Small intestine (tissue), 7 donors: ENCODE results near the gene SERINC2. TPM values are rescaled to one million over a fixed set of nuclear protein-coding genes. Genes with fewer than 3 reads are reported as not detected.

Experiments
- DNase-seq, 2 donors: peaks; one replicate each; pipeline versions ENCODE4 v3.0.0 to v3.0.0-alpha.2; 2013
- FAIRE-seq: peaks from 2 replicates; lab custom pipeline; 2012; peaks lifted over from hg19 to GRCh38; lab: Jason Lieb, UNC
- H3K27ac ChIP-seq, 3 donors: one replicate each; pipeline ENCODE4 v1.5.1; 2013; ENCODE audit warnings: low read length in 2 of 3, mild to moderate bottlenecking in 2 of 3, control low read depth in 1 of 3, inconsistent platforms in 1 of 3, low read depth in 1 of 3, moderate library complexity in 1 of 3
- H3K27me3 ChIP-seq, 3 donors: one replicate each; pipeline ENCODE4 v1.6.1; 2013; ENCODE audit warnings: low read length in 3 of 3, inconsistent platforms in 1 of 3; ENCODE audit not compliant: control insufficient read depth in 3 of 3, insufficient read depth in 3 of 3
- H3K36me3 ChIP-seq, 3 donors: one replicate each; pipeline ENCODE4 v1.6.1; 2013; ENCODE audit warnings: low read length in 3 of 3, inconsistent platforms in 1 of 3, low read depth in 1 of 3, mild to moderate bottlenecking in 1 of 3, moderate library complexity in 1 of 3; ENCODE audit not compliant: control insufficient read depth in 3 of 3, insufficient read depth in 2 of 3
- H3K4me1 ChIP-seq, 3 donors: one replicate each; pipeline ENCODE4 v1.6.1; 2013; ENCODE audit warnings: low read length in 2 of 3, inconsistent platforms in 1 of 3, low read depth in 1 of 3, mild to moderate bottlenecking in 1 of 3, moderate library complexity in 1 of 3; ENCODE audit not compliant: control insufficient read depth in 3 of 3, insufficient read depth in 2 of 3
- H3K4me3 ChIP-seq, 3 donors: one replicate each; pipeline ENCODE4 v1.5.1; 2013; ENCODE audit warnings: low read length in 3 of 3, control low read depth in 1 of 3, inconsistent platforms in 1 of 3, low read depth in 1 of 3, mild to moderate bottlenecking in 1 of 3, moderate library complexity in 1 of 3
- H3K9me3 ChIP-seq, 2 donors: one replicate each; pipeline ENCODE4 v1.6.1; 2013; ENCODE audit warnings: low read depth in 1 of 2, low read length in 1 of 2; ENCODE audit not compliant: control insufficient read depth in 2 of 2, insufficient read depth in 1 of 2
- WGBS, 3 donors: extraction: QIAGEN DNeasy Blood & Tissue Kit; methylation state at CpG; one replicate each; pipeline ENCODE4 v1.1.7; 2013; 5-methylcytosine and 5-hydroxymethylcytosine counted together
- polyA plus RNA-seq, 4 donors: library from polyadenylated mRNA; stranded (reverse) in 3 of 4; unstranded in 1 of 4; fragments of 200-250 nt in 3 of 4; fragments of 120-200 nt in 1 of 4; gene quantifications; one replicate each; pipeline versions ENCODE4 v1.2.1 to v1.2.3, GENCODE V29; 2013
- donor health status: healthy with polysubstance abuse.
- donor health status: control.
- donor health status: control.
- donor health status: Bipolar disorder and iron deficiency.
- donor health status: healthy.

Gene SERINC2
- polyA plus RNA-seq, 4 donors, result 54.7 to 179 (median 102) TPM

DNA sequence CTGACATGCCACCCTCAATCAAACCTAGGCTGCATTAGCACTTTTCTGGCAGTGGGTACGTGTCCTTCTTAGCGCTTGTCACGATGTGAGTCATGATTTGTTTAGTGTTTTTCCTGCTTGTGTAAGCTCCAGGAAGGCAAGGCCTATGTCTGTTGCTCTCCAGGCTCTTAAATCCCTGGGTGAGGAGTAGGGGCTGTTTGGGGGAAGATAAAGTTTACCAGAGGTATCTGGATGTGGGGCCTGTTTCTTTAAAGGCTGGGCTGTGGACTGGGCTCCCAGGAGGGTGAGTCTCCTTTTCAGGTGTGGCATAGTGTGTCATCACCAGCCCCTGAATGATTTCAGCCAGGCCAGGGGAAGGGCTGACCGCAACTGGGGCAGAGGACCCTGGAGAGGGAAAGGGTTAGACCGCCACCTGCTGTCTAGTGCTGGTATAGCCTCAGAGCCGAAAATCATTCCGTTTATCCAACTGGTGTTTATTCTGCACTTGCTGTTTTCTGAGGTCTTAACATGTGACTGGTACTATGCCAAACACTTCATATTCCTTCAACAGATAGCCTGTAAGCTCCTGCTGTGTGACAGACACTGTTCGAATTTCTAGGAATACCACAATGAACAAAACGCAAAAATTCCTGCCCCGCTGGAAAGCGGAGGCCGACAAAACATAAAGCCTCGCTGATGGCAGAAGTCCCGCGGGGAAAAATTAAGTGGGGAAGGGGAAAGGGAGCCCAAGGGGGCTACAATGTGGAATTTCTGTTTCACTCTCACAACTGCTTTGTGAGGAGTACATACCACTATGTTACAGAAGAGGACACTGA, 9.7 kb downstream of the SERINC2 start:
- WGBS, 3 donors, result 39 to 48% (median 42%) methylated on average over 15 of the region's 15 CpGs
- DNase-seq (peak; percentile 75 to 81), FAIRE-seq (no peak)
- Histone ChIP-seq H3K36me3 (peaks cover 0 to 48% (median 8%) of the 10 kb centered on the region in 3 donors), H3K4me1 (peaks cover 0 to 16% (median 0%) of the 10 kb centered on the region in 3 donors), H3K27me3 (no peaks in the 10 kb centered on the region), H3K9me3 (no peaks in the 10 kb centered on the region), H3K27ac (peak overlapping the region; percentile 10 to 74 (median 27)), H3K4me3 (no peak overlapping the region)

DNA sequence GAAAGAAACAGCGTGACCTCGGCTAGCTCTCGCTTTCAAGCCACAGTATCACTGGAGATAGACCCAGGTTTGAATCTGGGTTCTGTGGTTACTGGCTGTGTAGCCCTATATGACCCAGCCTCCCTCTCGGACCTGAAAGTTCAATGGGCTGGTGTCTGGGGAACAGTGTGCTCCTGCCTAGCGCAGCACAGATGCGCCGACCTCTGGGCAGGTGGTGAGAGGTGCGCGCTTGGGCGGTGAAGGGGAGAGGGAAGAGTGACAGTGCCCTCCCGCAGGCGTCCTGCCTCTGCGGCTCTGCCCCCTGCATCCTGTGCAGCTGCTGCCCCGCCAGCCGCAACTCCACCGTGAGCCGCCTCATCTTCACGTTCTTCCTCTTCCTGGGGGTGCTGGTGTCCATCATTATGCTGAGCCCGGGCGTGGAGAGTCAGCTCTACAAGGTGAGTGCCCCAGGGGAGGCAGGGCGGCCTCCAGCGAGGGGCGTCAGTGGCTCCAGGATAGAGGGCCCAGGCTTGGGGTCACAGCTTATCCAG, 10.5 kb downstream of the SERINC2 start:
- DNase-seq, result no peak
- Histone ChIP-seq H3K4me3 (no peak overlapping the region), H3K27me3 (no peaks in the 10 kb centered on the region), H3K27ac (no peak overlapping the region), H3K36me3 (peaks cover 0 to 55% (median 8%) of the 10 kb centered on the region in 3 donors), H3K4me1 (peaks cover 0 to 16% (median 0%) of the 10 kb centered on the region in 3 donors), H3K9me3 (no peaks in the 10 kb centered on the region)
- FAIRE-seq, result no peak
- 71 to 89% (median 72%) methylated on average over 22 to 23 of the region's 23 CpGs for WGBS, 3 donors

DNA sequence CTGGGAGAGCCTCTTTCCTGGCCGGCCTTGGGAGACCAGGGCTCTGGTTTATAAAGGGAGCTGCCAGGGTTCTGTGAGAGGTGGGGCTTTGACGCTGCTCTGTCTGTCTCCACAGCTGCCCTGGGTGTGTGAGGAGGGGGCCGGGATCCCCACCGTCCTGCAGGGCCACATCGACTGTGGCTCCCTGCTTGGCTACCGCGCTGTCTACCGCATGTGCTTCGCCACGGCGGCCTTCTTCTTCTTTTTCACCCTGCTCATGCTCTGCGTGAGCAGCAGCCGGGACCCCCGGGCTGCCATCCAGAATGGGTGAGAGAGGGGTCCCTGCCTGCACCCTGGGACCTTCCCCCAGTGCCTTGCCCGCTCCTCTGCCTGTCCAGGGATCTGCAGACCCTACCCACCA, 11.6 kb downstream of the SERINC2 start:
- Histone ChIP-seq H3K4me1 (peaks cover 0 to 16% (median 0%) of the 10 kb centered on the region in 3 donors), H3K27ac (no peak overlapping the region), H3K27me3 (no peaks in the 10 kb centered on the region), H3K4me3 (no peak overlapping the region), H3K9me3 (no peaks in the 10 kb centered on the region), H3K36me3 (peaks cover 0 to 61% (median 8%) of the 10 kb centered on the region in 3 donors)
- no peak for DNase-seq
- WGBS, 3 donors, result 86 to 96% (median 92%) methylated on average over 15 of the region's 15 CpGs
- no peak for FAIRE-seq

DNA sequence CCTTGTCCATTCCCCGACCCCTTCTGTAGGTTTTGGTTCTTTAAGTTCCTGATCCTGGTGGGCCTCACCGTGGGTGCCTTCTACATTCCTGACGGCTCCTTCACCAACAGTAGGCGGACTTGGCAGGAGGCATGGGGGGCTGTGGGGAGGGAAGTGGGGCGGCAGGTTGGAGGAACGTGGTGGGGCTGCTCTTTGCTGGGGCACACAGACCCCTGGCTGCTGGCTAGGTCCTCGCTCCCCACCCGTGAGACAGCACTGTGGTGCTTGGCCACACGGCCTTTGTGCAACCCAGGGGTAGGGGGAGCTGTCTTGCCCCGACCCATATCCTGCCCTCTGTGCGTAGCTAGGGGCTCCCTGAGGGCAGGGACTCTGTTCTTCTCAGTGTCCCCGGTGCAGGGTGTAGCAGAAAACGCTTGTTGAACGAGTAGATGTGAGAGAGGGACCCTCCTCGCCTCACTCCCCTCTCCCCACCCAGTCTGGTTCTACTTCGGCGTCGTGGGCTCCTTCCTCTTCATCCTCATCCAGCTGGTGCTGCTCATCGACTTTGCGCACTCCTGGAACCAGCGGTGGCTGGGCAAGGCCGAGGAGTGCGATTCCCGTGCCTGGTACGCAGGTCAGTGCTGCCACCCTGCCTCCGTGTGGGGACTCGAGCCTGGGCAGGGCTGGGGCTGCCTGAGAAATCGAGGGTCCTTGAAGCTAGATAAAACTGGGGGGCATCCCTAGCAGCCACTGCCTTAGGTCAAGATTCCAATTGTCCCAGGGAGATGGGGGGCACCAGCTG, 12.5 kb downstream of the SERINC2 start:
- FAIRE-seq (no peak), DNase-seq (no peak)
- no peaks in the 10 kb centered on the region for H3K9me3 ChIP-seq
- WGBS, 3 donors, result 75 to 87% (median 75%) methylated on average over 28 of the region's 28 CpGs
- peaks cover 0 to 16% (median 0%) of the 10 kb centered on the region in 3 donors for H3K4me1 ChIP-seq
- no peak overlapping the region for H3K4me3 ChIP-seq
- peaks cover 0 to 70% (median 8%) of the 10 kb centered on the region in 3 donors for H3K36me3 ChIP-seq
- no peaks in the 10 kb centered on the region for H3K27me3 ChIP-seq
- H3K27ac ChIP-seq, result no peak overlapping the region

DNA sequence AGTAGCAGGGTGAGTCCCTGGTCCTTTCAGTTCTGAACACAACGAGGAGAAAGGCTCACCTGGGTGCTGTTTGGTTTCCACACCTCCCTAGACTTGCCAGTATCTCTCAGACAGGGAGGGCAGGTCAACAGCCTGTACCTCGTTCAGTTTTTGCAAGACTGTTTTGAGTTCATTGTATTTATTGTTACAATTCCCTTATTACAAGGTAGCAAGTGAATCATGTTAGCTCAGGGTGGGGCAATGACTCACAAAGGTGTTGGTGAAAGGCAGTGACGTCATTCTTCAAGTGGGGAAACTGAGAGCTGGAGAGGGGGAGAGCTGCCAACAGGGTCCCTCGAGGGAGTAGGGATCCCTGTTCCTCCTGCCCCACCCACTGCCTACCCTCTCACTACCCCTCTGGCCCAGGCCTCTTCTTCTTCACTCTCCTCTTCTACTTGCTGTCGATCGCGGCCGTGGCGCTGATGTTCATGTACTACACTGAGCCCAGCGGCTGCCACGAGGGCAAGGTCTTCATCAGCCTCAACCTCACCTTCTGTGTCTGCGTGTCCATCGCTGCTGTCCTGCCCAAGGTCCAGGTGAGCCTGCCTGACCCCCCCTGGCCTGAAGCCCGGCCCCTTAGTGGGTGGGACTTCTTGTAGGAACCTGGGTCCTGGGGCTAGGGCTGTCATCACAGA, 13.4 kb downstream of the SERINC2 start:
- no peaks in the 10 kb centered on the region for H3K27me3 ChIP-seq
- no peak overlapping the region for H3K4me3 ChIP-seq
- no peak overlapping the region for H3K27ac ChIP-seq
- DNase-seq (peak in 1 of 2 donors; percentile 51), FAIRE-seq (no peak)
- peaks cover 0 to 79% (median 9%) of the 10 kb centered on the region in 3 donors for H3K36me3 ChIP-seq
- H3K9me3 ChIP-seq, result no peaks in the 10 kb centered on the region
- 68 to 77% (median 71%) methylated on average over 14 of the region's 14 CpGs for WGBS, 3 donors
- peaks cover 0 to 16% (median 0%) of the 10 kb centered on the region in 3 donors for H3K4me1 ChIP-seq

DNA sequence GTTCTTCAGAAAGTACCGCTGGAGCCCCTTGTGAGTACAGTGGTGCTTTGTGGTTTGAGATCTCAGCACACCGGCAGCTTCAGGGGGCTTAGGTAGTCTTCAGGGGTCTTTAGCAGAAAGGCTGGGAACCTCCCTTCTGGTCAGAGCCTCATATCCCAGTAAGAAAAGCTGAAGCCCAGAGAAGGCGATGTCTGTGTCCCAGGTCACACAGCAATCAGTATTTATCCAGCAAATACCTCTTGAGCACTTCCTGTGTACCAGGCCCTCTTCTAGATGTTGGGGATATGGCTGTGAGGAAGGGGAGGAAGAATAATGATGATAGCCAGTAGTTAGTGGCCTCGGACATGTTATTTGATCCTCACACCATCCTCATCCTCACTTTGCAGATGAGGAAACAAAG, 14.3 kb downstream of the SERINC2 start:
- H3K27ac ChIP-seq, result no peak overlapping the region

DNA sequence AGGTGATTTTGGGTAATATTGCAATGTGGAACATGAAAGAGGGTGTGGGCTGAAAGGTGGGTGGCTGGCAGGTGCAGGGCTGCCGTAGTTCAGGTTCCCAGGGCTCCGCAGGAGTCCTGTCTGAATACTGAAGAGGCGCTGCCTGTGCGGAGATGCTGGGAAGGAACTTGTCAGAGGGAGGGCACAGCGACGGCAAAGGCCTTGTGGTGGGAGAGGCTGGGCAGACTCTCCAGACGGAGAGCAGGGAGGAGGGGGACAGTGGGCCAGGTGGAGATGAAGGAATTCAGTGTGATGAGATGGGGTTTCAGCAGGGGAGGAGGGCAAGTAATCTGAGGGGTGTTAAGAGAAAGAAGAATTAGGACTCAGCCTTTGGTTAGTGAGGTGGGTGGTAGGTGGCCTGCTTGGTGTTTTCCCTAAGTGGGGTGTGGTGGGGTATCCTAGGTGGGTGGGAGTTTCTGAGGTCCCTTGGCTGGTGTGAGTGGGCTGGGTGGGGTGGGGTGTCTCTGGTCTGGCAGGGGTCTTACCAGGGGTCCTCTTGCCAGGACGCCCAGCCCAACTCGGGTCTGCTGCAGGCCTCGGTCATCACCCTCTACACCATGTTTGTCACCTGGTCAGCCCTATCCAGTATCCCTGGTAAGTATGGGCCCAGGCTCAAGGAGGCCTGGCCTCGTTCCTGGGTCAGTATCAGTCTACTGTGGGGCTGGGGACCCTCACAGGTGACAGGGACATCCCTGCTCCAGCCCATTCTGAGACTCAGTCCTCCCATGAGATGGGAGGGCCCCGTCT, 15.6 kb downstream of the SERINC2 start:
- Histone ChIP-seq H3K9me3 (no peaks in the 10 kb centered on the region), H3K4me3 (no peak overlapping the region), H3K4me1 (peaks cover 0 to 8% (median 0%) of the 10 kb centered on the region in 3 donors), H3K27me3 (no peaks in the 10 kb centered on the region), H3K36me3 (peaks cover 0 to 86% (median 13%) of the 10 kb centered on the region in 3 donors), H3K27ac (no peak overlapping the region)
- DNase-seq (no peak), FAIRE-seq (no peak)
- WGBS, 3 donors, result 90 to 97% (median 94%) methylated on average over 12 of the region's 12 CpGs

More for the DNA sequence above, 14.3 kb downstream of the SERINC2 start:
- H3K36me3 ChIP-seq, result peaks cover 0 to 79% (median 9%) of the 10 kb centered on the region in 3 donors
- no peaks in the 10 kb centered on the region for H3K27me3 ChIP-seq
- DNase-seq (no peak), FAIRE-seq (no peak)
- 94 to 96% (median 94%) methylated on average over 4 of the region's 4 CpGs for WGBS, 3 donors
- no peak overlapping the region for H3K4me3 ChIP-seq
- no peaks in the 10 kb centered on the region for H3K9me3 ChIP-seq
- peaks cover 0 to 11% (median 0%) of the 10 kb centered on the region in 3 donors for H3K4me1 ChIP-seq
